Measurements from ENCODE around the gene SND1.

SND1 gene

GRCh38 chr7:127732306-127732705 lies 80.3 kb downstream of the SND1 start:
- Histone ChIP-seq H3F3A (ENCODE audit: insufficient read depth, low read length) (no peaks in the 10 kb centered on the region), H3K9ac (ENCODE audit: low read length) (no peak overlapping the region), H3K27me3 (replicated peaks; ENCODE audit: insufficient read depth, low read length) (no peaks in the 10 kb centered on the region), H3K9me2 (replicated peaks; ENCODE audit: insufficient read depth, low read length) (no peaks in the 10 kb centered on the region), H3K79me2 (ENCODE audit: low read length) (peaks cover 97% of the 10 kb centered on the region), H3K4me3 (ENCODE audit: low read length) (no peak overlapping the region), H3K9me3 (replicated peaks; ENCODE audit: insufficient read depth, low read length) (no peaks in the 10 kb centered on the region), H4K20me1 (ENCODE audit: insufficient read depth, low read length) (0 out of 2 replicates have a peak, but pooled peaks cover 23% of the 10 kb centered on the region), H3K36me3 (replicated peaks; ENCODE audit: insufficient read depth, low read length) (peaks cover 24% of the 10 kb centered on the region; the same call in 1 of the 2 replicates), H3K4me1 (ENCODE audit: low read length) (no peaks in the 10 kb centered on the region), H2AFZ (ENCODE audit: low read length) (no peak overlapping the region), H3K4me2 (ENCODE audit: low read depth, low read length) (no peak overlapping the region), H3K27ac (ENCODE audit: low read length) (no peak overlapping the region)
- DNase-seq: no peak
- TF ChIP-seq EZH2 (optimal IDR thresholded peaks at IDR 0.05; ENCODE audit: low read depth, low read length): no peak
- TF ChIP-seq EZH2phosphoT487 (IDR thresholded peaks at IDR 0.05; ENCODE audit: low read length): no peak
- no peak for TF ChIP-seq CTCF (IDR thresholded peaks at IDR 0.05; ENCODE audit: low read length)

- Histone ChIP-seq H3K9me3 (replicated peaks; ENCODE audit: insufficient read depth, low read length) (no peaks in the 10 kb centered on the region), H4K20me1 (ENCODE audit: insufficient read depth, low read length) (0 out of 2 replicates have a peak, but pooled peaks cover 26% of the 10 kb centered on the region), H3K9me2 (replicated peaks; ENCODE audit: insufficient read depth, low read length) (no peaks in the 10 kb centered on the region), H3F3A (ENCODE audit: insufficient read depth, low read length) (no peaks in the 10 kb centered on the region), H3K9ac (ENCODE audit: low read length) (no peak overlapping the region), H3K4me3 (ENCODE audit: low read length) (no peak overlapping the region), H3K27me3 (replicated peaks; ENCODE audit: insufficient read depth, low read length) (no peaks in the 10 kb centered on the region), H3K4me1 (ENCODE audit: low read length) (no peaks in the 10 kb centered on the region), H3K79me2 (ENCODE audit: low read length) (peaks cover 97% of the 10 kb centered on the region), H3K4me2 (ENCODE audit: low read depth, low read length) (no peak overlapping the region), H3K36me3 (replicated peaks; ENCODE audit: insufficient read depth, low read length) (peaks cover 24% of the 10 kb centered on the region; the same call in 1 of the 2 replicates), H2AFZ (ENCODE audit: low read length) (no peak overlapping the region), H3K27ac (ENCODE audit: low read length) (no peak overlapping the region)
- TF ChIP-seq CTCF (IDR thresholded peaks at IDR 0.05; ENCODE audit: low read length) (no peak), EZH2 (optimal IDR thresholded peaks at IDR 0.05; ENCODE audit: low read depth, low read length) (no peak), EZH2phosphoT487 (IDR thresholded peaks at IDR 0.05; ENCODE audit: low read length) (no peak)
- DNase-seq: no peak
Observed at GRCh38 chr7:127733986-127734385, 82.0 kb downstream of the SND1 start.

GRCh38 chr7:127736511-127736910 lies 84.5 kb downstream of the SND1 start:
- Histone ChIP-seq H3F3A (ENCODE audit: insufficient read depth, low read length) (no peaks in the 10 kb centered on the region), H3K79me2 (ENCODE audit: low read length) (peaks cover 97% of the 10 kb centered on the region), H3K4me1 (ENCODE audit: low read length) (no peaks in the 10 kb centered on the region), H3K9me3 (replicated peaks; ENCODE audit: insufficient read depth, low read length) (no peaks in the 10 kb centered on the region), H4K20me1 (ENCODE audit: insufficient read depth, low read length) (peaks cover 22% of the 10 kb centered on the region; the same call in 1 of the 2 replicates), H3K9me2 (replicated peaks; ENCODE audit: insufficient read depth, low read length) (no peaks in the 10 kb centered on the region), H3K4me2 (ENCODE audit: low read depth, low read length) (no peak overlapping the region), H3K4me3 (ENCODE audit: low read length) (no peak overlapping the region), H3K9ac (ENCODE audit: low read length) (no peak overlapping the region), H2AFZ (ENCODE audit: low read length) (no peak overlapping the region), H3K36me3 (replicated peaks; ENCODE audit: insufficient read depth, low read length) (peaks cover 19% of the 10 kb centered on the region; the same call in 1 of the 2 replicates), H3K27me3 (replicated peaks; ENCODE audit: insufficient read depth, low read length) (no peaks in the 10 kb centered on the region), H3K27ac (ENCODE audit: low read length) (no peak overlapping the region)
- no peak for DNase-seq
- TF ChIP-seq CTCF (IDR thresholded peaks at IDR 0.05; ENCODE audit: low read length) (no peak), EZH2phosphoT487 (IDR thresholded peaks at IDR 0.05; ENCODE audit: low read length) (no peak), EZH2 (optimal IDR thresholded peaks at IDR 0.05; ENCODE audit: low read depth, low read length) (no peak)

All from MM.1S (cell line).